ENCODE results near the gene ARHGAP42. TPM values are rescaled to one million over a fixed set of nuclear protein-coding genes. Genes with fewer than 3 reads are reported as not detected.

Gene ARHGAP42
- total and polyA plus RNA-seq, 11 donors, result 3.8 to 12.4 (median 8.6) TPM

DNA sequence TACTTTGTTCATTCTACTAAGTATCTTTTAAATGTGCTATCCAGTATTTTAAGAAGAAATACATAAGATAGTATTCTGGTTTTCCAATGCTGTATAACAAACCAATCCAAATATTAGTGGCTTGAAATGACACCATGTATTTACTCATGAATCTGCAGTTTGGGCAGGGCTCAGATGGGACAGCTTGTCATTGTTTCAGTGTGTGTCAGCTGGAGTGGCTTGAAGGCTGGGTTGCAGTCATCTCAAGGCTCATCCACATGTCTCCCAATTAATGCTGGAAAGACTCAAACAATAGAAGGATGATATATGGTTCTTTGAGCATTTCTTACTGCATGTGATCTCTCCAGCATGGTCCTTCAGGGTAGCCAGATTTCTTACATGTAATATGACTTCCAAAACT lies 146.2 kb downstream of the ARHGAP42 start:
- ATAC-seq (no peak), DNase-seq (no peak)
- Histone ChIP-seq H3K9me3 (no peaks in the 10 kb centered on the region), H3K27ac (no peak overlapping the region), H3K36me3 (no peaks in the 10 kb centered on the region), H3K4me3 (no peak overlapping the region), H3K4me1 (peaks cover 0 to 36% (median 21%) of the 10 kb centered on the region in 12 donors), H3K27me3 (no peaks in the 10 kb centered on the region)
- intact Hi-C loops (cut with DNase I), result loop anchor here in 1 of 10 donors (10.0 kb wide), 1 partner anchor 148 kb away; the partner anchor contains the start of gene ARHGAP42
- TF ChIP-seq POLR2A (IDR thresholded peaks at IDR 0.05), result no peak
- no peak for TF ChIP-seq CTCF (IDR thresholded peaks at IDR 0.05)

DNA sequence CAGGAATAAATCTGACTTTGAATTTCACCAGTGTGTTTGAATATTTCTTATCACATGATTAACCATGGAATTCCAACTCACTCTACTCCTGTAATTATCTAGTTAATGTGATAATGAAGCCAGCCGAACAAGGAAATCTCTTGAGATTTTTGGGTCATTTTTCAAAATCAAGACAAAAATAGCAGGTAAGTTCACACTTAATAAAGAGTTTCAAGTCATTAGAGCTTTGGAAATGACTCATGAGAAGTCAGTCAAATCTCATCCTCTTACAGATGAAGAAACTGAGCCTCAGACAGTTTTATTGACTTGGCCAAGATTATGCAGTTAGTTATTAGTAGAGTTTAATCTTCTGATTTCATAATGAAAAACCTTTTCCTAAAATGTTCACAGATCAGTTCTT lies 148.8 kb downstream of the ARHGAP42 start:
- Histone ChIP-seq H3K27me3 (no peaks in the 10 kb centered on the region), H3K9me3 (no peaks in the 10 kb centered on the region), H3K4me1 (peaks cover 0 to 28% (median 15%) of the 10 kb centered on the region in 12 donors), H3K36me3 (no peaks in the 10 kb centered on the region), H3K4me3 (no peak overlapping the region), H3K27ac (no peak overlapping the region)
- 36 to 57% (median 51%) methylated on average over 1 of the region's 1 CpG for WGBS, 4 donors
- TF ChIP-seq POLR2A (IDR thresholded peaks at IDR 0.05) (no peak), CTCF (IDR thresholded peaks at IDR 0.05) (no peak)
- ATAC-seq (no peak), DNase-seq (no peak)
- intact Hi-C loops (cut with DNase I), result loop anchor here in 1 of 10 donors (10.0 kb wide), 1 partner anchor 151 kb away; the partner anchor contains the start of gene ARHGAP42

GRCh38 chr11:100837311-100837710 lies 150.2 kb downstream of the ARHGAP42 start:
- Histone ChIP-seq H3K4me1 (peaks cover 0 to 19% (median 2%) of the 10 kb centered on the region in 12 donors), H3K27ac (no peak overlapping the region), H3K36me3 (no peaks in the 10 kb centered on the region), H3K9me3 (no peaks in the 10 kb centered on the region), H3K27me3 (no peaks in the 10 kb centered on the region), H3K4me3 (no peak overlapping the region)
- WGBS, 4 donors, result 91 to 94% (median 93%) methylated on average over 2 of the region's 2 CpGs
- intact Hi-C loops (cut with DNase I), result loop anchor here in 1 of 10 donors (10.0 kb wide), 1 partner anchor 153 kb away; the partner anchor contains the start of gene ARHGAP42
- DNase-seq (no peak), ATAC-seq (no peak)
- no peak for TF ChIP-seq CTCF (IDR thresholded peaks at IDR 0.05)
- TF ChIP-seq POLR2A (IDR thresholded peaks at IDR 0.05), result no peak

DNA sequence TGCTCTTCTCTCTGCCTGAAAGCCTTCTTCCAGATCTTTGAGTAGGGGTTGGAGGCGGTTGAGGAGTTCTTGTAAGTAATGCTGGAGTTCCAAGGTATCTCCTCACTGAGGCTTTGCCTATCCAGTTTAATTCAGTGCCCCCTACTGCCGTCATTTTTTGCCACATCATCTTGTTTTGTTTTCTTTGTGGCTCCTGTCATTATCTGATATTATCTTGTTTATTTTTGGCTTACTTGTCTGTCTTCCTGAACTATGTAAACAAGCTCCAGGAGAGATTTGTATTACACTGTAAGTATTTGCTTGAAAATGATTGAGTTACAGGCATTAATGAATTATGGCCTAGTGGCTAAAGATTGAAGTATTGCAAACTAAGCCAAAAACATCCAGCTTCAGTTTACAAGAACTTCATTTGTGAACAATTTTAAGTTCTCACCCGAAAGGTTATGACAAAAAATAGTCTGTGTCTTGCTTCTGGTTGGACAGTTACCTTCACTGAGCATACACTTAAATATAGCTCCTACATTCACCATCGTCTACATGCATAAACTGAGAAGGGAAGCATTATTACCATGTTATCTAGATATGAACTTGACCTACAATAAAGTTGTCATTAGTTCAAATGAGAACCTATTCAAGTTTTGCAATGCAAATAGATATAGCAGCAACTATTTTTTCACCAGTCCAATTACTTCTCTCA lies 154.8 kb downstream of the ARHGAP42 start:
- 76 to 83% (median 80%) methylated on average over 4 of the region's 4 CpGs for WGBS, 4 donors
- H3K27ac ChIP-seq, result no peak overlapping the region
- no peak for ATAC-seq
- H3K4me3 ChIP-seq, result no peak overlapping the region
- DNase-seq, result no peak
- no peaks in the 10 kb centered on the region for H3K36me3 ChIP-seq
- no peaks in the 10 kb centered on the region for H3K27me3 ChIP-seq
- TF ChIP-seq CTCF (IDR thresholded peaks at IDR 0.05), result no peak
- TF ChIP-seq POLR2A (IDR thresholded peaks at IDR 0.05), result no peak
- peaks cover 0 to 13% (median 0%) of the 10 kb centered on the region in 12 donors for H3K4me1 ChIP-seq
- intact Hi-C loops (cut with DNase I), result loop anchor here in 1 of 10 donors (10.0 kb wide), 1 partner anchor 97 kb away; no protein-coding TSS in a partner anchor
- no peaks in the 10 kb centered on the region for H3K9me3 ChIP-seq
